IPS-NIHi7 (cell line): ENCODE results near the gene MAPK1.
"Not testable (repeated sequence)": the region's sequence is repeated elsewhere in the genome, so short reads cannot be mapped to it uniquely, and the experiment has no call there.

Experiments
- DNase-seq: peaks from one replicate; pipeline ENCODE4 v3.0.0; 2012; ENCODE audit warnings: mixed read lengths; ENCODE audit errors: extremely low spot score

Gene MAPK1

GRCh38 chr22:21727768-21728167 lies 139.7 kb downstream of the MAPK1 start:
- no peak for DNase-seq

GRCh38 chr22:21727159-21727558 lies 140.3 kb downstream of the MAPK1 start:
- no peak for DNase-seq

DNA sequence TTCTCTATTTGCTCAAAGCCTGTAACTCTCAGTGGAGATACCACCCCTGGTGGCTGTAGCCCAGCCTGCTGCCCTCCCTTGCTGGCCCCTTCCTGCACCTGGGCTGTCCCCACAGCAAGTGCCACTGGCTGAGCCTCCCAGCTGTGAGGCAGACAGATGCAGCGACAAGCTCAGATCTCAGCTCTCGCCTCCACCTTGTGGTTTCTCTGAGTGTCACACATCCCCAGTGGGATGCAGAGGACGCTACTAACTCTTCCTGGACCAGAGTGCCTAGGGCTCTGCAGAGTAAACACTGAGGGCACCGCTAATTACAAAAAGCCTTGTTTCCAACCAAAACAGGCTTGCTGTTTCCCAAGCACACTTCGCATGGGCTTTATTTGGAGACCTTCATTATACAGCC lies 140.8 kb downstream of the MAPK1 start:
- peak; percentile 77 for DNase-seq

GRCh38 chr22:21725956-21726649 lies 141.3 kb downstream of the MAPK1 start:
- no peak for DNase-seq

- DNase-seq, result not testable (repeated sequence)
These were observed 142.9 kb downstream of the MAPK1 start for GRCh38 chr22:21724496-21724895.

DNA sequence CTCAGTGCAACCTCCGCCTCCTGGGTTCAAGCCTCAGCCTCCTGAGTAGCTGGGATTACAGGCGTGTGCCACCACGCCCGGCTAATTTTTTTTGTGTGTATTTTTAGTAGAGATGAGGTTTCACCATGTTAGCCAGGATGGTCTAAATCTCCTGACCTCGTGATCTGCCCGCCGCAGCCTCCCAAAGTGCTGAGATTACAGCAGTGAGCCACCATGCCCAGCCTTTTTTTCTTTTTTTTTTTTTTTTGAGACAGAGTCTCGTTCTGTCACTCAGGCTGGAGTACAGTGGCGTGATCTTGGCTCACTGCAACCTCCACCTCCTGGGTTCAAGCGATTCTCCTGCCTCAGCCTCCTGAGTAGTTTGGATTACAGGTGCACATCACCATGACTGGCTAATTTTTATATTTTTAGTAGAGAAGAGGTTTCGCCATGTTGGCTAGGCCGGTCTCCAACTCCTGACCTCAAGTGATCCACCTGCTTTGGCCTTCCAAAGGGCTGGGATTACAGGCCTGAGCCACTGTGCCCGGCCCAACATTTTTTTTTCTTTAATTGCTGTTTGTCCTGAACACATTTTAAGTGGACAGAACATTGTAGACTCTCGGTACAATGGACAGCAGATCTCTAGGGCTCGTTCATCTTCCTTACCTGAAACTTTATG lies 146.1 kb downstream of the MAPK1 start:
- DNase-seq, result not testable (repeated sequence)

DNA sequence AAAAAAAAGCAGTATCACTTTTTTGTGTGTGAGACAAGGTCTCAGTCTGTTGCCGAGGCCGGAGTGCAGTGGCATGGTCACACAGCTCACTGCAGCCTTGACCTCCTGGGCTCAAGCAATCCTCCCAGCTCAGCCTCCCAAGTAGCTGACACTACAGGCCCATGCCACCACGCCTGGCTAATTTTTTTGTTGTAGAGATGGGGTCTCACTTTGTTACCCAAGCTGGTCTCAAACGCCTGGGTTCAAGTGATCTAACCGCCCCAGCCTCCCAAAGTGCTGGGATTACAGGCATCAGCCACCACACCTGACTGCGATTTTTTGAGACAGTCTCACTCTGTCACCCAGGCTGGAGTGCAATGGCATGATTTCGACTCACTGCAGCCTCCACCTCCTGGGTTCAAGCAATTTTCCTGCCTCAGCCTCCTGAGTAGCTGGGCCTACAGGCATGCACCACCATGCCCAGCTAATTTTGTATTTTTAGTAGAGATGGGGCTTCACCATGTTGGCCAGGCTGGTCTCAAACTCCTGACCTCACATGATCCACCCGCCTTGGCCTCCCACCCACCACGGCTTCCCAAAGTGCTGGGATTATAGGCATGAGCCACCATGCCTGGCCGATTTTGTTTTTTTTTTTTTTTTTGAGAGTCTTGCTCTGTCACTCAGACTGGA lies 147.1 kb downstream of the MAPK1 start:
- not testable (repeated sequence) for DNase-seq

DNA sequence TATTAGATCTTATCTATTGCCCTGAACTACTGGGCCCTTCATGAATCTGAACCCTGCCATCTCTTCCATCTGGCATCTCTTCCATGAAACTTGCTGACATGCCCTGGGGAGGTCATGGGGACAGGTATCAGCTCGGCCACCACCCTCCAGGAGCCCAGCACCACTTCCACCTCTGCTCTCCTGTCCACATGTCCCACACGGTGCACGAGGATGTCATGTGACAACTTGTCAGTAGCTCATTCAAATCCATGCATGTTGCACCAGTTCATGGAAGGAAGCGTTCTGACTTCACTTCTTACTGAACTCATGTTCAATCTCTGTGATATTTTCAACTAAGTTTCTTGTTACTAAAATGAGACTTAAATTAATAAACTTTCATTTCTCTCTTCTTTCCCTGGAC lies 148.4 kb downstream of the MAPK1 start:
- no peak for DNase-seq

DNA sequence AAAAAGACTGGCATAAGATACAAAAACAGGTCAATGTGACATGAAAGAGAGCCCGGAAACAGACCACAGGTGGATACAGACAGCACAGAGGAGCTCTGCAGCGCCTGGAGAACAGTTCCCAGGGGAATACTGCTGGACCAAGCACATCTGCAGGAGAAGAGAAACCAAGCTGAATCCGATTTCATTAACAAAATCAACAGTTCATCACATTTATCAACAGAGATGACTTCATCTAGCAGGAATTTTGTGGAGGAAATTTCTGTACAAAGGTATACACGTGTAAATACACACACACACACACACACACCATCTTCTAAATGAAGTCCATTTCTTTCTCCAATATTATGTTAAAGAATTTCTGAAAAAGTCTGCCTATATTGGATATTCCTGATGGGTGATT lies 148.9 kb downstream of the MAPK1 start:
- DNase-seq, result no peak

GRCh38 chr22:21716395-21717122 lies 150.9 kb downstream of the MAPK1 start:
- not testable (repeated sequence) for DNase-seq

GRCh38 chr22:21714786-21715185 lies 152.7 kb downstream of the MAPK1 start:
- no peak for DNase-seq

GRCh38 chr22:21714059-21714770 lies 153.2 kb downstream of the MAPK1 start:
- no peak for DNase-seq

DNA sequence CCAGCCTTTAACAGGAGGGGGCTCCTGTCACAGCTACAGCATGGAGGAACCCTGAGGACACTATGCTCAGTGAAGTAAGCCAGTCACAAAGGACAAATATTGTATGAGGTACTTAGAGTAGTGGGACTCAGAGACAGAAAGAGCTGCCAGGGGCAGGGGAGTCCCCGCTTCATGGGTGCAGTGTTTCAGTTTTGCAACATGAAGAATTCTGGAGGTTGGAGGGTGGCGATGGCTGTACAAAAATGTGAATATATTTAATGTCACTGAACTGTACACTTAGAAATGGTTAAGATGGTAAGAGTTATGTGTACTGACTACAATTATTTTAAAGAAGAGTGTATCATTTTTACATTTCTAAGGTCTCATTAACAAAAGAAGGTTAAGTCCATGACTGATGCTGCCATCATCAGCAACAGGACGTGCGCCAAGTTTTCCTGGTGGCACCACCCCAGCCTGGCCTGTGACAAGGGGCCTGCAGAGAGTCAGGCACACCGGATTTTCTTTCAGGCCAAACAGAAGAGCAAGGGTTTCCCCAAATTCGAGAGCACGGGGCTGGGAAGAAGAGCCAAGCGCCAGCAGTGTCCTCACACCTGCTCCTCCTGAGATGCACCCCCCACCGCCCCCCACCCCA lies 153.9 kb downstream of the MAPK1 start:
- DNase-seq, result no peak

GRCh38 chr22:21712751-21713427 lies 154.6 kb downstream of the MAPK1 start:
- peak; percentile 76 for DNase-seq

GRCh38 chr22:21711851-21712250 lies 155.6 kb downstream of the MAPK1 start:
- DNase-seq, result no peak

DNA sequence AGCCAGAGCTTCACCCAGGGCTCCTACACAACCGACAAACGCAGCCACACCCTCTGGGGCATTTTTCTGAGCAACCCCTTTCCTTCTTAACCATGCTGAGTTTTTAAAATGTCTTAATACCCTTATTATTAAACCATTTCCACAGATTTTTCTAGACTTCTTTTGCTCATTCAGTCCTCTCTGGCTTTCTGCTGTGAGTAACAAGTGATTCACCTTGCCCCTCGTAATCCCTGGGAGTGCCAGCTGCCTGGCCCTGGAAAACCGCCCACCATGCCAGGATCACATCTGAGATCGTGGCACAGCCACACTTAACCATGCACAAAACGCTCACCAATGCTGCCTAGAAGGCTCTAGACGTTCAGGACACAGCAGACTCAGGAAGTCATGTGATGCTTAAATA lies 157.3 kb downstream of the MAPK1 start:
- no peak for DNase-seq

- no peak for DNase-seq
These were observed 157.8 kb downstream of the MAPK1 start for GRCh38 chr22:21709688-21710087.

GRCh38 chr22:21708960-21709359 lies 158.5 kb downstream of the MAPK1 start:
- no peak for DNase-seq

GRCh38 chr22:21707677-21708076 lies 159.8 kb downstream of the MAPK1 start:
- DNase-seq, result no peak
